Activated effector memory CD4-positive, alpha-beta T cell treated with anti-CD3 and anti-CD28 coated beads, Interleukin-2, amount 50 U/mL, for 16 hours (primary cell): ENCODE results near the gene CENPM.

Experiments
- DNase-seq: peaks from one replicate; pipeline ENCODE4 v3.0.0-alpha.2; 2020

The CENPM gene

DNA sequence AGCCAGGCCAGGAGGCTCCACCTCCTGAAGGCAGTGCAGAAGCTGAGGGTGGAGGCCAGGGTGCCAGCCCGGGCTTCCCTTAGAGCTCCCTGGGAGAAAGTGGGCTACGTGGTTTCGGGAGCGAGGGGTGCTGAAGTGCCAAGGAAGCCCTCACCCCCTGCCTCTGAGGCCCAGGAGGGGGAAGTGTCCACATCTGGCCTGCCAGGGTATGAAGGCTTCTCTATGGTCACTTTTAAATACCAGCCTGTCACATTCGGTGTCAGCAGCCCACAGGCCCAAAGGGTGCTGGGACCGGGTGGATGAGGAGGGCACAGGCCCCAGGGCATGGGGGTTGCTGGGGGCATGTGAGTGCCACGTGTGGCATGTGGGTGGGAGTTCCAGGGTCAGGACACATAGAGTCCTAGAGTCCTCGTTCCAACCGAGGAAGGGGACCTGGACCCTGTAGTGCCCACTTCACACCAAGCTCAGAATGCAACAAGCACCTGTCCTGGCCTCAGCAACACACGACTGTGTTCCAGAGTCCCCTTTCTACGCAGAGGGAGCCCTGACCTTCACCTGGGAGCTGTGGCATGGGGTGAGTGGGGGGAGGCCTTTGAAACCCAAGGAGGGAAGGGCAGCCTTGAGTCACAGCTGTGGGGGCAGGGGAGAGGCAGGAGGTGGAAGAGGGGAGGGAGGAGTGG is 33.8 kb downstream of the CENPM start:
- DNase-seq = no peak

DNA sequence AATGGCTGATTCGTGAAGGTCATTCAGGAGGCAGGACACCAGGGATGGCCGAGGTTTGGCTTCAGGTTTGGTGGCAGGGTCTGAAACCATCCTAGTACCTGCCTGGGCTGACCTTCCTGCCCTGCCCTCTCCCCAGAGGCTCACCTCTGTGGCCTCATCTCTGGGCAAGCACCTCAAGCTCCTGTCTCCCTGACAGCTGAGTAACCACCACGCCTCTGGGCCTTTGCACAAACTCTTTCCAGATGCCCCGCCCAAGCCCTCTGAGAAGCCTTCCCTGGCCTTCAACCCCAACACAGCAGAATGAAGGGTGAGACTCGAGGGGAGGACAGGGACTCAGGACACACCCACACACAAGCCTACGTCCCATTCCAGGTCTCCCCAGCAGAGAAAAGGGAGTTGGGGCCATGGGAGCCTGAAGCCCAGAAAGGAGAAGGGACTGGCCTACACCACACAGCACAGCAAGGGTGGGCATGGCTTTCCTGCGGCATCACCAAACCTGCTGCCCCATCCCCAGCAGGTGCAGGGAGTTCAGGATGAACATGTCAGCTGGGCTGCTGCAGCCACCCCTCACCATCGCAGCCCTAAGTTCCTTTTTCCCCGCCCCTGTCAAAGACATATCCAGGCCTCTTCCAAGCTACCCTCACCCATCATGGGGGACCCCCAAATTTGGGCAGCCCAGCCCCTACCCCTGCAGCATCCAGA is 34.5 kb downstream of the CENPM start:
- DNase-seq = no peak

DNA sequence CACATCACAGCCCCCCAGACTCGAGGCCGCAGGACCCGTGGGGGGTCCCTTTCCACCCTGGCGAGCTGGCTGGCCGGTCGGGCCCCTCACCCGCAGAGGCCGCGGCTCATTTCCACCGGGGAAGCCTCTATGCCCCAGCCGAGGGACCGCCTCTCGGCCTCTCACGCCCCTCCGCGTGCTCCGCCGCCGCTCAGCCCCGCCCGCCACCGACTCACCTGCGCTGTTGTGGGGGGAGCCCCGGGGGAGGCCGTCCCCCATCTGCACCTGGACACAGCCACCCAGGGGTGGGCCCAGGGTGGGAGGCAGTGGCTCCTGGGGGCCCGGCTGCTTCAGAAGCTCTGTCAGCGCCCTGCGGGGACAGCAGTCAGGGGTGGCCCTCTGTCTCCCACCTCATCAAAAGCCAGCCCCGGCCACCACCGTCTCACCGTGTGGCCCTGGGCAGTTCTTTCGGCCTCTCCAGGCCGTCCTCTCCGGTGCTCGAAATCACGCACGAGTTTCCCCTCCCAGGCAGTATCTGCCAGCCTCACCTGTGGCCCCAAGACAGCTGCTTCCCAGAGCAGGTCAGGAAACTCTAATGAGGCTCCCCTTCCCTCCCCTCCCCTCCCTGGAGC is 35.8 kb downstream of the CENPM start:
- DNase-seq = peak; percentile 72

DNA sequence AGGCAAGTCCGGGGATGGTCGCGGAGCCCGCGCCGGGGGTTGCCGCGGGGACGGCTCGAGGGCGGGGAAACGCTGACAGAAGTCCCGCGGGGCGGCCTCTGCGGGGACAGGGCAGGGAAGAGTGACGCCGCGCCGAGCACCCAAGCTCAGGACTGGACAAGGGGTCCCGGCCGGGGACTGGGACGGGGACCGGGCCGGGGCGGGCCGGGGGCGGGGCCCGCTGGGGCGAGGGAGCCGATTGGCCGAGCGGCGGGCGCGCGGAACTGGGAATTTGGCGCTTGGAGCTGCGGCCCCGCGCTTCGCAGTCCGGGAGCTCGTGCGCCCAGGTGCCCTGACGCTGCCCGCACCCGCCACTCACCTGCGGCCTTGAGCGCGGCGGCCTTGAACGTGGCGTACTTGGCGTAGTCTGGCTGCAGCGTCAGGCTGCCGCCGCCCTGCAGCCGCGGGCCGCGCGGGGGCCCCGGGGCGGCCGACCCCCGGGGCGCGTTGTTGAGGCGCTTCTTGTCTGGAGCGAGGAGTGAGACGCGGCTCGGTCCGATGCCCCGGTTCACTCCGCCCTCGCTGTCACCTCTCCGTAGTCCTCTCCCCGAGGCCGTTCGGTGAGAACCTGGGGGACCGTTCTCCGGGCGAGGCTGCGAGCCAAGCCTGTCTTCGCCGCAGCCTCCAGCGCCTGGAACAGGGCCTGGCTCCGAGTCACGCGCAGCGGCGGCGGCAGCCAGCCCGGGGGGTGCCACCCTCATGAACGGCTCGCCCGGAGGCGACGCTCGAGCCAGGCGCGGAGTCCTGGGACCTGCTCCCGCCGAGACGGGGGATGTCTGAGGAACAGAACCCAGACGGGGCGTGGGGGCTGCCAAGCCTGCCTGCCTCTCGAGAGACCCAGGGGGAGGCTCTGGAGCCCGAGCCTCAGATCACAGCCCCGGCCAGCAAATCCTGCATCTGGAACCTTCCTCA is 36.6 kb downstream of the CENPM start:
- peak; percentile 76 for DNase-seq

DNA sequence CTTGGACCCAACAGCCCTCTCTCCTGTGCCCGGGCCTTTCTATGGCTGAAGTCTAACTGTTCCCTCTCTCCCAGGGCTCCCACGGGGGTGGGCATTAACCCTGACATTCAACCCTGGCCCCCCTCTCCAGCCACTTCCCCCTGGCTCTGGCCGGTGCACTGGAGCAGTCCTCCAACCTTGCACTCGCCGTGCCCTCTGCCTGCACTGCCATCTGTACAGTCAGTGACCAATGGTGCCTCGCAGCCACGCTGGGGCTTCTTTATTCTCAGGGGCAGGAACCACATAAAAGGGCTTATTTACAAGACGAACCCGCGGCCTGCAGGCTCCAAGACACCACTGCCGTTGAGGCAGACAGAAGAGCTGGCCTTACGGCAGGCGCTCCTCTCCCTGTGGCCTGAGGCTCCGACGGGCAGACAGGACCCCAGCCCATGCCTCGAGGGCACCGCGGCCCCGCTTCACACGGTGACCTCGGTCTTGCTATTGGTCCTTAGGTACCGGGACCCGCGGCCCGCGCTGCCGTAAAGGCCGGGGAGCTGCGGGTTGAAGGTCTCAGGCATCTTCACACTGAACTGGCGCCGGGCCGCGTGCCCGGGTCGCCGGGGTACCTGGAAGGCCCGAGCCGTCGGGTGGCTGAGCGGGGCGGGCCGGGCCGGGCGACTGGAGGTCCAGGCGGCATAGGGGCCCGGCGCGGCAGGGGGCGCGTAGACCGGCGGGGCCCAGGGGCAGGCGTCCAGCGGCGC is 37.5 kb downstream of the CENPM start:
- DNase-seq = no peak

DNA sequence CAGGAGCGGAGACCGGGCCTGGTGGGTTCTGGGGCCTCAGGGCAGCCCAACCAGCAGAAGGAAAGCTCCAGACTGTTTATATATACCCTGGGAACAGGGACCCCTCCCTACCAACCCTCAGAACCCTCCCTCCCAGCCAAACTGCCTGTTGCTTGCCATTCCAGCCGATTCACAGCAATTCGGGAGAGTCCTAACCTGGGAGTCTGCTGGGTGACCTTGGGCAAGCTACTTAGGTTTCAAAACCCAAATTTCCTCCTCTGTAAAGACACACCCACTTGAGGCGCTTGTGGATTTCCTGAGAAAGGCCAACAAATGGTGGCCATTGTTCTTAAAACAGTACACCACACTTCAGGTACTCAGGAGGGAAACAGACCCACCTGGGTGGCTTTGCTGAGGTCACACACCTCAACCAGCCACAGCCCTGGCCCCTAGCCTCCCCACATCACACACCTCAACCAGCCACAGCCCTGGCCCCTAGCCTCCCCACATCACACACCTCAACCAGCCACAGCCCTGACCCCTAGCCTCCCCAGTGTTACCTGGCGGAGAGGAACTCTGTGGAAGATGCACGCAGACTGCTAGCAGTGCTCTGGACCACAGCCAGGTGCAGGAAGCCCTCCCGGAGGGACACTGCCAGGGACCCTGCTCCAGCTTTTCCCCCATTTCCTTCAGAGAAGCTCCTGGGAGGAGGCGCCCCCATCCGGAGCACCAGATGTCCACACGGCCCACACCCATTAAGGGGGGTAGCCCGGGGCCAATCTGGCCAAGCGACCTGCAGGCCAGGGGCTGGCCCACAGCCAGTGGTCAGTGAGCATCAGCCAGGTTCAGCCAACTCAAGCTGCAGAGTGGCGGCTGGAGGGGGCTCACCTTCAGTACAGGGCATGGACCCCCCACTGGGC is 38.3 kb downstream of the CENPM start:
- DNase-seq = no peak

DNA sequence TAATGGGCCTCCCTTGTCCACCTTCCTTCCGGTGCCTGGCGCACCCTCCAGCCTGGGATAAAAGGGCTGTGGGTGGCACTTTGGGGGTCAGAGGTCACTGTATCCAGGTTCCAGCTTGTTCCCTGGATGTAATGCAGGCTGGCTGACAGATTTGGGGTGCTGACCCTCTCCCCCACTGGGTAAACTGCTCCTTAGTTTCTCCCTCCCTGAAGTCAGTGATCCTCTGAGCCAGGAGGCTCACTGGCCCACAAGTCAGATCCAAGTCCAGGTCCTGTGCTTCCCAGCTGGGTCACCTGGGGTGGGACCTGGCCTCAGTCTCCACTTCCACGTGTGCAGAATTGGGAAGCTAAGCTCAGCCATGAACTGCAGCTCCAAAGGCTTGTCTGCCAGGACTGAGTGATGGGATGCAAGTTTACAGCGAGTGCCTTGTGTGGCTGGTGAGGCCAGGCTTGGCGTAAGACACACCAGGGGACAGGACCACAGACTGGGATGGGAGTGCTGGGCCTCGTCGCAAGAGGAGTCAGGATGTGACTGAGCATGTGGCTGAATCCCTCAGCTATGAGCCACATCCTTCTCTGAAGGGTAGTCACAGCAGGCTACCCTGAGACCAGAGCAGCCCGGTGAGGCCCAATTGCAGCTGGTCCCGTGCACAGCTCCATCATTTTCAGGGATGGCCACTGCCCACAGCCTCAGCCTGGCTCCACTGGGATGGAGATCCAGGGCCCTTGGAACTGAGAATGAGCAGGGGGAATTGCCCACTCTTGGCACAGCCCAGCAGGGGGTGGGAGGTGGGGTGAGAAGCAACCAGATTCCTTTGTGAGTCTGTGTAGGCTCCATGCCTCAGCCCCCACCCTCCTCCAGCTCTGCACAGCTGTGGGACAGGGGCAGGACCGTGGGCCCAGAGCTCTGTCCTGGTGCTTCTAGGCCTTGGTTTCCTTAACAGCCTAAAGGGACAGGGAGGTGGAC is 39.2 kb downstream of the CENPM start:
- DNase-seq = no peak

DNA sequence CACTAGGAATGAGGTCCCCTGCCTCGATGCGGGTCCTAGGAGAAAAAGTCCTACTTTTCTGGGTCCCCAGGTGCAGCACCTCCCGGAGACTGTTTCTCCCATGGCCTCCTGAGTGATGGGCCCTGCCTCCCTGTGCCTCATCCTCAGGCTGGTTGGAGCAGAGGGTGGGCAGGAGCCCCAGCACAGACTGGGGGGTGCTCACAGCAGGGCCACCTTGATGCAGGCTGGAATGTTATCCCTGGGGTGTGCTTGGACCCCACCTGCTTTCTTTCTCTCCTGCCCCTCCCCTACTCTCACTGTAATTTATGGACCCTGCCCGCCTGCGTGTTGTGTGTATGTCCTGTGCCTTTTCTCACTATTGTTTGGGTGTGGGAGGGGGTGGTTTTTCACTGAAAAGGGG is 40.1 kb downstream of the CENPM start:
- no peak for DNase-seq

DNA sequence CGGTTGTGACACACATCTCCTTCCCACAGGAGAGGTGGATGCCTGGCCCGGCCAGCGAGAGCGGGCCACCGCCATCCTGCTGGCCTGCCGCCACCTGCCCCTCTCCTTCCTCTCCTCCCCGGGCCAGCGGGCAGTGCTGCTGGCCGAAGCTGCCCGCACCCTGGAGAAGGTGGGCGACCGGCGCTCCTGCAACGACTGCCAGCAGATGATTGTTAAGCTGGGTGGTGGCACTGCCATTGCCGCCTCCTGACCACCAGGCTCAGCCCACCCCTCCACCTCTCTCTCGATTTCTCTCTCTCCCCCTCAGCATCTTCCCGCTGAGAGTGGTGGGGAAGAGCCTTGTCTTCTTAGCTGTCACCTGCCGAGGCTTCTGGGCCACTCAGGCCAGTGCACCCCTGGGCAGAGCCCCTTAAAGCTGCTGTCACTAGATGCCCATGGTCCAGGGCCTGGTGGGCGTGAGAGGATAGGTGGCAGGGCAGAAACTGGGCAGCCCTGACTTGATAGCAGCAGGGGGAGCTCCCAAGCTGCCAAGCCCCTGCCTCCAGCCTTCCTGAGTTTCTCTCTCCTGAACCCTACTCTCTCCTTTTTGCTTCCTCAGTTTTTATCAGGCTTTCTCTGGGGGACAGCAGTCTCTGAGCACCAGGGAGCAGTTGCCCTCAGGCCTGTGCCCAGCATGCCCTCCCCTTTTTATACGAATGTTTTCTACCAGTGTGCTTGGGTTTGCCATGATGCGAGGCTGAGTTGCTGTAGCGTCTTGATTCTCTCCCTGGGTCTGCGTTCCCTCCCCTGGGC is 41.3 kb downstream of the CENPM start:
- no peak for DNase-seq

DNA sequence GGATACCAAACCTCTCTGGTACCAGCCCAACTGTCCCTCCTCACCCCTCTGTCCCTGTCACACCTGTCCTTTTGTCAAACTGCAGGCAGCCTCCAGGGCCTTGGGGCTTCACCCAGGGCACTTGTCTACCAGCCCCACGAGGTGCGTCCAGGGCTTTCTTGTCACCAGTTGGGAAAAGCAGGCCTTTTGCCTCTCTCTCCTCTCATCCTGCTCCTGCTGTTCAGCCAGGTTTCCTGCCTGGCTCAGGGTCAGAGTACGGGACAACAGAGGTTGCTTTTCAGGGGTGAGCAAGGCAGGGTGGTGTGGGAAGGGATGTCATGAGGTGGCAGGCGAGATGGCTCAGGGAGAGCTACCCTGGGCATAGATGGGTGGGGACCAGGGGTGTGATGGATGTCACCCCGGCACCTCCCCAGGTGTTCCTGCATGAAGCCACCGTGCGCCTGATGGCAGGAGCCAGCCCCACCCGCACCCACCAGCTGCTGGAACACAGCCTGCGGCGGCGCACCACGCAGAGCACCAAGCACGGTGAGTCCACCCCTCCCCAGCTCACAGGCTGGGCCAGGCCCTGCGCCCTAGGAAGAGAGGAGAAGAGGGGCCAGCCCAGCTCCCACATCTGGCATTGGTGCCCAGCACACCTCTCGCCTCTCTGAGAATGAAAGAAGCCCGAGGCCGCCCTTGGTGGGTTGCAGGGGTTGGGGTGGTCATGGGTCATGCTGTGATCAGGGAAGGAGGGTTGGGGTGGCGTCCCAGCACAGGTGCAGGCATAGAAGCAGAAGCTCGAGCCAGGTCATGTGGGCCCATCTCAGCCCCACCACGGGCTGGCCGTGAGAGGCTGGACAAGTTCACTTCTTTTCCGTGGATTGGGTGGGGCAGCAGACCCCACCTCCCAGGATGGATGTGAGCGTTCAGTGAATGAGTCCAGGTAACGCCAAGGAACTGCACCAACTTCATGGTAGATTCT is 42.2 kb downstream of the CENPM start:
- DNase-seq = no peak

DNA sequence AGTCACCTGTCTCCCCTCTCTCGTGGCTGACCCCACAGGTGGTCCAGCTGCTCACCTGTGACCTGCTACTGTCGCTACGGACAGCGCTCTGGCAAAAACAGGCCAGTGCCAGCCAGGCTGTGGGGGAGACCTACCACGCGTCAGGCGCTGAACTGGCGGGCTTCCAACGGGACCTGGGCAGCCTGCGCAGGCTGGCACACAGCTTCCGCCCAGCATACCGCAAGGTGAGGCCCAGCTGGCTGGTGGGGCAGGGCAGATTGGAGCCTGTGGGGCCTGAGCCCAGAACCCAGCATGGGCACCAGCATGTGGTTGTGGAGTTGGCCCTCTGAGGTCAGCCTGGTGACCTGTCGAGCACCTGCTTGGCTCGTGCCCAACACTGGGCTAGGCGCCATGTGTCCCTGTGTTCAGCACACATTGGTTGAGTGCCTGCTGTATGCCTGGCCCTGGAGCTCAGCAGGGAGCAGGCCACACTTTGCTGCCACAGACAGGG is 44.0 kb downstream of the CENPM start:
- DNase-seq = no peak

DNA sequence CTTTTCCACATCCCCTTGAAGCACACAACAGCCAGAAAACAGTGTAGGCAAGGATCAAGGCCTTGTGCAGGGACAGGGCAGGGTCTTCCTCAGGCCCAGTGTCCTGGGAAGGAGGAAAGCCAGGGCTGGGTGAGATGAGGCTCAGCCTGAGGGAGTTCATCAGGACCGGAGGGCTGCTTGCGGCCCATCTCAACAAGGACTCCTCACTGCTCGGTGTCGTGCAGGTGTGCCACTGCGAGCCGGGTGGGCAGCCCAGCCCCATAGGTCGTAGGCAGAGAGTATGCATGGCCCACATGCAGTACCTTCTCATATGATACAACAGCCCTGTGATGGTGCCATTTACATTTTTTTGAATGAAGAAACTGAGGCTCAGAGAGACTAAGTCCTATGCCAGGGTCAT is 44.9 kb downstream of the CENPM start:
- DNase-seq = no peak

DNA sequence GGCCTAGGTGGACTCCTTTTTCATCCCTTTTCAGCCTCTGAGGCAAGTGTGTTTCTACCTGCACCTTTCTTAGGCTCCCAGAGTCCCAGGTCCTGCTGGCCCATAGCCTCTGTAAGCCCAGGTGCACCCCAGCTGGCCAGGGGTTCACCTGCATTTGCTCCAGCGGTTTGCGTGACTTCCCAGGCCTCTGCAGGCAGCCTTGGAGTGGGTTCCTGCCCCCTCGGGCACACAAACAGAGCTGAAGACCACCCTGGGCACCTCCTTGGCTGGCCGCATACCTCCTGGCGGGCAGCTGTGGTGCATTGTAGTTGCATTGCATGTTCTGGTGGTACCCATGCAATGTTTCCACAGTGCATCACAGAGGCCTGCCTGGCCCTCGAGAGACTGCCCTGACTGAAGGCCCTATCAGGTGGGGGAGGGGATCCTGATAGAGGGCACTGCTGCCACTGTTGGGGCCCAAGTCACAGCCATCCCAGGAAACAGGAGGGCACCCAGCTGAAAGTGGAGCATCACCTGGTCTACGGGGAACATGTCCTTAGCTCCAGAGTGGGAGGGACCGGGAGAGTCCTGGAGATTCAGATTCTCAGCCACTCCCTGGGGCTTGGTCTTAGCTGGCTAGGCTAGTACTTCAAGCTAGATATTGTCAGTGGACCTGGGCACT is 46.2 kb downstream of the CENPM start:
- DNase-seq = no peak

DNA sequence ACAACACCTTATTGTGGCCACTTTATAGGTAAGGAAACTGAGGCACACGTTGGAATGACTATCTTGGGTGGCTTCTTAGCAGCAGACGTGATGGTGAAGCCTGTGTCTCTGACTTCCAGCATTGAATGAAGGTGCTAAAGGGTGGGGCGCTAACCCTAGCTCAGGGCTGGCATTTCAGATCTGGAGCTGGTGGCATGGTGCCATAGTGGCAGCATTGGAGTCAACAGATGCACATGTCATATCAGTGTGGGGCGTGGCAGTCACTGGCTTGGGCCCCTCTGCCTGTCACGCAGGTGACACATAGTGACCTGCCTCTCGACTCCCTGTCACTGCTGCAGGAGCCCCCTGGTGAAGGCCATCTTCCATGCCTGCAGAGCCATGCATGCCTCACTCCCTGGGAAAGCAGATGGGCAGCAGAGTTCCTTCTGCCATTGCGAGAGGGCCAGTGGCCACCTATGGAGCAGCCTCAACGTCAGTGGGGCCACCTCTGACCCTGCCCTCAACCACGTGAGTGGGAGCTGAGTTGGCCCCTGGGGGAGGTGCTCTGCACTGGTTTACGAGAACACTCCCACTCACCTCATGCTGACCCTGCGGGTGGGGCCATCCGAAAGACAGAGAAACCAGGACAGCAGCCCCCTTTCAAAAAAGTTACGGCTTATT is 46.8 kb downstream of the CENPM start:
- DNase-seq = no peak

DNA sequence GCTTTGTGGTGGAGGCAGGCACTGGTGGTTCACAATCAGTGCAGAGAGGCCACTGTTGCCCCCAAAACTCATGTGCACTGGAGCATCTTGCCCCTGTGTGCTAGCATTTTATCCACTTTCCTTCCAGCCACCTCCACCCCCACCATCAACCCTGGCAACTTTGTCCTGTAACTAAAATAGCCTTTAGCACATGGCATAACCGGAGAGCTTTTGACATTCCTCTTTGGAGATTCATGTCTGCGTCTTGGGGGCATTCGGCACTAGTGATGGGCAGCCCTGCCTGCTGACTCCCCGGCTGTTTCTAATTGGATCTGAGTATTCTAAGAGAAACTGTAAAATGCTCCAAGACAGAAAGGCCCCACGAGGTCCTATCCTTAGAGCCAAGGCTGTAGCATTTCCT is 47.8 kb downstream of the CENPM start:
- no peak for DNase-seq

DNA sequence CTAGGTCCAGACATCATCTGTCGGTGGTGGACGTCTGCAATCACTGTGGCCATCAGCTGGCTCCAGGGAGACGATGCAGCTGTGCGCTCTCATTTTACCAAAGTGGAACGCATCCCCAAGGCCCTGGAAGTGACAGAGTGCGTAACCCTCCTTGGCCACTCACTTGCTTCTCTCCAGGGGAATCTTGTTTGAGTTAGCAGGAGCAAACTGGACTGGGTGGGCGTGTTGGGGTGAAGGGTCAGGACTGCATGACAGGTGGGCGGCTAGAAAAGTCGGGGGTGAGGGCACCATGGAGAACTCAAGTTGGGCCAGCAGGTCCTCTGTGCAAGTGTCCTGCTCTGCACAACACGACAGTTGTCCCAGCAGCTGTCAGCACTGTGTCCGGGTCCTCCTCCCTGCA is 48.3 kb downstream of the CENPM start:
- no peak for DNase-seq
